ENCODE data around the gene HS1BP3.

Gene HS1BP3

GRCh38 chr2:20650877-20651730 lies at the start of gene HS1BP3:
TSS of gene HS1BP3 (minus strand) at chr2:20651098. CDS start at chr2:20651063, 35 bp downstream.
- peak; percentile 98 for DNase-seq (ENCODE audit: low spot score)

GRCh38 chr2:20698916-20699613 lies 48.2 kb upstream of the HS1BP3 start:
- no peak for DNase-seq (ENCODE audit: low spot score)

GRCh38 chr2:20697322-20697934 lies 46.5 kb upstream of the HS1BP3 start:
- no peak for DNase-seq (ENCODE audit: low spot score)

GRCh38 chr2:20696366-20696765 lies 45.5 kb upstream of the HS1BP3 start:
- DNase-seq (ENCODE audit: low spot score) = no peak

- DNase-seq (ENCODE audit: low spot score) = no peak
These were observed 42.4 kb upstream of the HS1BP3 start for GRCh38 chr2:20693317-20693716.

- no peak for DNase-seq (ENCODE audit: low spot score)
These were observed 41.2 kb upstream of the HS1BP3 start for GRCh38 chr2:20692081-20692480.

GRCh38 chr2:20691076-20691734 lies 40.3 kb upstream of the HS1BP3 start:
- DNase-seq (ENCODE audit: low spot score) = no peak

GRCh38 chr2:20689428-20690264 lies 38.7 kb upstream of the HS1BP3 start:
- no peak for DNase-seq (ENCODE audit: low spot score)

GRCh38 chr2:20687260-20687832 lies 36.4 kb upstream of the HS1BP3 start:
- no peak for DNase-seq (ENCODE audit: low spot score)

GRCh38 chr2:20684581-20685063 lies 33.7 kb upstream of the HS1BP3 start:
- no peak for DNase-seq (ENCODE audit: low spot score)

- peak; percentile 42 for DNase-seq (ENCODE audit: low spot score)
These were observed 31.4 kb upstream of the HS1BP3 start for GRCh38 chr2:20682167-20682920.

GRCh38 chr2:20680744-20681375 lies 30.0 kb upstream of the HS1BP3 start:
- no peak for DNase-seq (ENCODE audit: low spot score)

- no peak for DNase-seq (ENCODE audit: low spot score)
These were observed 27.9 kb upstream of the HS1BP3 start for GRCh38 chr2:20678780-20679179.

- no peak for DNase-seq (ENCODE audit: low spot score)
These were observed 27.1 kb upstream of the HS1BP3 start for GRCh38 chr2:20678086-20678395.

GRCh38 chr2:20677301-20678085 lies 26.6 kb upstream of the HS1BP3 start:
- DNase-seq (ENCODE audit: low spot score) = peak; percentile 33

- DNase-seq (ENCODE audit: low spot score) = no peak
These were observed 25.7 kb upstream of the HS1BP3 start for GRCh38 chr2:20676353-20677215.

GRCh38 chr2:20675701-20676352 lies 24.9 kb upstream of the HS1BP3 start:
- DNase-seq (ENCODE audit: low spot score) = peak; percentile 65
